ENCODE measurements around the gene SPAG9.

DNA sequence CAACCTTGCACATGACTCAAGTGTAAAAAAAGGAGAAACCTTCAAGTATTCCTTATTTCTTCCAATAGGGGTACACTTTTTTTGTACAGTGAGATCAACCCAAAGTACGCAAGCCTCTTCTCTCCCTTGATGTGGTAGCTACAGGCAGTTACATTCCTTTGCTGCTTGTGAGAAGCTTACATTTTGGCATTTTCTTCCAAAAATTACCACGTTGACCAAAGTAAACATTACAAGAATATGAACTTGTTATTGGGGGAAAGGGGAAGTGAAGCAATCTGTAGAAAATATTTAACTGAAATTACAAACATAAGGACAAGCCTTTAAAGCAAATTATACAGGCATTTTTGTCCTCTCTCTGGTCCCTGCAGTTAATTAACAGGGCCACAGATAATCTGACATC is 157.5 kb downstream of the SPAG9 start:
- TF ChIP-seq, protein P1, sequence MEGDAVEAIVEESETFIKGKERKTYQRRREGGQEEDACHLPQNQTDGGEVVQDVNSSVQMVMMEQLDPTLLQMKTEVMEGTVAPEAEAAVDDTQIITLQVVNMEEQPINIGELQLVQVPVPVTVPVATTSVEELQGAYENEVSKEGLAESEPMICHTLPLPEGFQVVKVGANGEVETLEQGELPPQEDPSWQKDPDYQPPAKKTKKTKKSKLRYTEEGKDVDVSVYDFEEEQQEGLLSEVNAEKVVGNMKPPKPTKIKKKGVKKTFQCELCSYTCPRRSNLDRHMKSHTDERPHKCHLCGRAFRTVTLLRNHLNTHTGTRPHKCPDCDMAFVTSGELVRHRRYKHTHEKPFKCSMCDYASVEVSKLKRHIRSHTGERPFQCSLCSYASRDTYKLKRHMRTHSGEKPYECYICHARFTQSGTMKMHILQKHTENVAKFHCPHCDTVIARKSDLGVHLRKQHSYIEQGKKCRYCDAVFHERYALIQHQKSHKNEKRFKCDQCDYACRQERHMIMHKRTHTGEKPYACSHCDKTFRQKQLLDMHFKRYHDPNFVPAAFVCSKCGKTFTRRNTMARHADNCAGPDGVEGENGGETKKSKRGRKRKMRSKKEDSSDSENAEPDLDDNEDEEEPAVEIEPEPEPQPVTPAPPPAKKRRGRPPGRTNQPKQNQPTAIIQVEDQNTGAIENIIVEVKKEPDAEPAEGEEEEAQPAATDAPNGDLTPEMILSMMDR (IDR thresholded peaks at IDR 0.05; ENCODE audit: low read depth, low read length, poor library complexity, severe bottlenecking), result no peak
- no peak for TF ChIP-seq EZH2phosphoT487 (IDR thresholded peaks at IDR 0.05; ENCODE audit: borderline replicate concordance, low read length)
